Keratinocyte (primary cell): ENCODE measurements around the gene SLC12A8. TPM values are rescaled to one million over a fixed set of nuclear protein-coding genes. Genes with fewer than 3 reads are reported as not detected.

Source experiments
- DNase-seq: peaks from one replicate; pipeline ENCODE4 v3.0.0-alpha.2; 2011; ENCODE audit warnings: low read depth, missing footprints, low spot score
- FAIRE-seq: peaks from 2 replicates; lab custom pipeline; 2011; peaks lifted over from hg19 to GRCh38; lab: Jason Lieb, UNC
- H2AFZ ChIP-seq: 2 replicates; pipeline ENCODE4 v1.6.0; 2012; ENCODE audit warnings: low read length, control low read depth, inconsistent platforms; ENCODE audit not compliant: control insufficient read depth
- H3K27ac ChIP-seq: 2 replicates; pipeline ENCODE4 v1.5.1; 2011; ENCODE audit warnings: low read length; ENCODE audit not compliant: control insufficient read depth, insufficient read depth
- H3K27me3 ChIP-seq: 3 replicates; pipeline ENCODE4 v1.6.0; 2011; ENCODE audit warnings: low read length; ENCODE audit not compliant: control insufficient read depth, insufficient read depth; ENCODE audit errors: extremely low read depth
- H3K36me3 ChIP-seq, 2 experiments: 2 replicates in 1 of 2; 3 replicates in 1 of 2; pipeline ENCODE4 v1.5.1; 2011; ENCODE audit warnings: low read length in 2 of 2, mild to moderate bottlenecking in 1 of 2; ENCODE audit not compliant: control insufficient read depth in 2 of 2, insufficient read depth in 2 of 2; ENCODE audit errors: extremely low read depth in 1 of 2
- H3K4me1 ChIP-seq: 3 replicates; pipeline ENCODE4 v1.5.1; 2011; ENCODE audit warnings: low read length; ENCODE audit not compliant: control insufficient read depth, insufficient read depth; ENCODE audit errors: extremely low read depth
- H3K4me2 ChIP-seq: 3 replicates; pipeline ENCODE4 v1.6.0; 2011; ENCODE audit warnings: low read depth, low read length; ENCODE audit not compliant: control insufficient read depth, insufficient read depth; ENCODE audit errors: extremely low read depth
- H3K4me3 ChIP-seq, 3 experiments: fragments of 200-600 bp in 1 of 3; sonication (generic) in 1 of 3; 2 replicates in 2 of 3; 3 replicates in 1 of 3; pipeline ENCODE4 v1.5.1; 2011 to 2016; ENCODE audit warnings: low read length in 3 of 3, mild to moderate bottlenecking in 3 of 3, control low read depth in 2 of 3, inconsistent platforms in 1 of 3, low read depth in 1 of 3, mixed read lengths in 1 of 3, mixed run types in 1 of 3, moderate library complexity in 1 of 3; ENCODE audit not compliant: control insufficient read depth in 2 of 3, insufficient read depth in 2 of 3; ENCODE audit errors: extremely low read depth in 1 of 3
- H3K79me2 ChIP-seq: 2 replicates; pipeline ENCODE4 v1.6.0; 2012; ENCODE audit warnings: low read length; ENCODE audit not compliant: control insufficient read depth, insufficient read depth
- H3K9ac ChIP-seq: 3 replicates; pipeline ENCODE4 v1.6.0; 2011; ENCODE audit warnings: low read length; ENCODE audit not compliant: control insufficient read depth, insufficient read depth; ENCODE audit errors: extremely low read depth
- H3K9me1 ChIP-seq: 3 replicates; pipeline ENCODE4 v1.6.0; 2011; ENCODE audit warnings: low read length; ENCODE audit not compliant: control insufficient read depth, insufficient read depth; ENCODE audit errors: extremely low read depth
- H3K9me3 ChIP-seq: 2 replicates; pipeline ENCODE4 v1.5.1; 2012; ENCODE audit warnings: low read depth, low read length; ENCODE audit not compliant: control insufficient read depth
- H4K20me1 ChIP-seq: 3 replicates; pipeline ENCODE4 v1.6.0; 2011; ENCODE audit warnings: low read length; ENCODE audit not compliant: control insufficient read depth, insufficient read depth; ENCODE audit errors: extremely low read depth
- CTCF ChIP-seq, 3 experiments: IDR thresholded peaks in 1 of 3; conservative IDR thresholded peaks in 1 of 3; optimal IDR thresholded peaks in 1 of 3; 2 replicates in 2 of 3; 3 replicates in 1 of 3; pipeline versions ENCODE3 to v1.5.1; 2011; ENCODE audit warnings: low read length in 3 of 3, mild to moderate bottlenecking in 3 of 3, moderate library complexity in 2 of 3, control low read depth in 1 of 3, inconsistent platforms in 1 of 3; ENCODE audit not compliant: insufficient read depth in 2 of 3; ENCODE audit errors: extremely low read depth in 1 of 3
- EZH2 ChIP-seq: IDR thresholded peaks from one replicate; pipeline ENCODE4 v1.6.1; 2012; ENCODE audit warnings: inconsistent platforms, mild to moderate bottlenecking, low read length, moderate library complexity
- dilution Hi-C: fragments of 300-500 bp; cut with MboI; formaldehyde crosslinking; loops from one replicate; pipeline ENCODE4 v1.7.0; 2020; ENCODE audit warnings: low sequenced_read_pairs; ENCODE audit not compliant: extremely low pct_ligation_motif_present
- polyA plus RNA-seq, 5 experiments: library from polyadenylated mRNA; depleted of rRNA in 3 of 5; stranded (reverse) in 3 of 5; stranded (forward) in 1 of 5; unstranded in 1 of 5; fragments of >200 nt; gene quantifications; 1 replicate in 1 of 5; 2 replicates in 3 of 5; 3 replicates in 1 of 5; pipeline versions ENCODE4 v1.2.1 to v1.2.3, GENCODE V29; 2011 to 2012; ENCODE audit warnings: missing spikeins in 2 of 5, low read depth in 1 of 5, low replicate concordance in 1 of 5

Gene SLC12A8
- polyA plus RNA-seq, 1 donor (not counting 4 experiments of a cell fraction or from before 2014, with no cell fraction given), result 6.9 TPM

DNA sequence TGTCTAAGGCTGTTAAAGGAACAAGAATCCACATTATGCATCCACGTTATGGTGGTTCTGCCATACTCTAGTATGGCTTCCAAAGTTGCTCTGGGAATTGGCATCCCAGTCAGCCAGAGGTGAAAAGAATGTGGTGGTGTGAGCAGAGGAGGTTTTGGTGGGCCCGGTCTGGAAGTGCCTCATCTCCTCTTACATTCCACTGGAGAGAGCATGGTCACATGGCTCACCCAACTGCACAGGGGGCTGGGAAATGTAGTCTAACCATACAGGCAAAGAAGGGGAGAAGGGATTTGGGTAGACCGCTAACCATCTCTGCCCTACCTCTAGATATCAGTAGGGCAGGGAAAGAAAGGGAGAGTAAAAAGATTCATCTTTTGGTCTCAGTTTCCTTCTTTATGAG, 153.6 kb downstream of the SLC12A8 start:
- peaks cover 10% of the 10 kb centered on the region for H3K79me2 ChIP-seq
- H3K9me3 ChIP-seq, result no peaks in the 10 kb centered on the region
- H3K27ac ChIP-seq, result no peak overlapping the region
- no peak overlapping the region for H3K4me2 ChIP-seq
- TF ChIP-seq CTCF (optimal IDR thresholded peaks at IDR 0.05 in 1 of 3, IDR thresholded peaks at IDR 0.05 in 1 of 3, conservative IDR thresholded peaks at IDR 0.05 in 1 of 3; ENCODE audit: extremely low read depth in 1 of 3, insufficient read depth in 2 of 3, low read length in 3 of 3) (no peak), EZH2 (no peak)
- dilution Hi-C loops, result no loop called here
- no peaks in the 10 kb centered on the region for H3K36me3 ChIP-seq
- no peak overlapping the region for H3K4me3 ChIP-seq
- no peaks in the 10 kb centered on the region for H4K20me1 ChIP-seq
- H3K9ac ChIP-seq, result no peak overlapping the region
- H3K27me3 ChIP-seq, result no peaks in the 10 kb centered on the region
- H3K4me1 ChIP-seq, result peaks cover 46% of the 10 kb centered on the region
- no peak for FAIRE-seq
- no peak overlapping the region for H2AFZ ChIP-seq
- DNase-seq, result no peak
- H3K9me1 ChIP-seq, result peaks cover 2% of the 10 kb centered on the region

- Histone ChIP-seq H3K36me3 (no peaks in the 10 kb centered on the region), H3K4me1 (peaks cover 46% of the 10 kb centered on the region), H4K20me1 (no peaks in the 10 kb centered on the region), H3K9me1 (peaks cover 2% of the 10 kb centered on the region), H3K27me3 (no peaks in the 10 kb centered on the region), H3K9ac (no peak overlapping the region), H3K4me3 (no peak overlapping the region), H3K9me3 (no peaks in the 10 kb centered on the region), H2AFZ (no peak overlapping the region), H3K27ac (no peak overlapping the region), H3K79me2 (peaks cover 14% of the 10 kb centered on the region), H3K4me2 (no peak overlapping the region)
- no peak for TF ChIP-seq EZH2
- no peak for TF ChIP-seq CTCF (optimal IDR thresholded peaks at IDR 0.05 in 1 of 3, IDR thresholded peaks at IDR 0.05 in 1 of 3, conservative IDR thresholded peaks at IDR 0.05 in 1 of 3; ENCODE audit: extremely low read depth in 1 of 3, insufficient read depth in 2 of 3, low read length in 3 of 3)
- DNase-seq, result no peak
- FAIRE-seq, result no peak
- dilution Hi-C loops, result no loop called here
Observed at GRCh38 chr3:125058529-125058928, 154.0 kb downstream of the SLC12A8 start.
